ENCODE data around the gene NXPH4. TPM values are rescaled to one million over a fixed set of nuclear protein-coding genes. Genes with fewer than 3 reads are reported as not detected.

NXPH4 gene
- total RNA-seq, 6 donors from 2014 or later, result 0.20 to 0.94 (median 0.22) TPM; not detected in 3

DNA sequence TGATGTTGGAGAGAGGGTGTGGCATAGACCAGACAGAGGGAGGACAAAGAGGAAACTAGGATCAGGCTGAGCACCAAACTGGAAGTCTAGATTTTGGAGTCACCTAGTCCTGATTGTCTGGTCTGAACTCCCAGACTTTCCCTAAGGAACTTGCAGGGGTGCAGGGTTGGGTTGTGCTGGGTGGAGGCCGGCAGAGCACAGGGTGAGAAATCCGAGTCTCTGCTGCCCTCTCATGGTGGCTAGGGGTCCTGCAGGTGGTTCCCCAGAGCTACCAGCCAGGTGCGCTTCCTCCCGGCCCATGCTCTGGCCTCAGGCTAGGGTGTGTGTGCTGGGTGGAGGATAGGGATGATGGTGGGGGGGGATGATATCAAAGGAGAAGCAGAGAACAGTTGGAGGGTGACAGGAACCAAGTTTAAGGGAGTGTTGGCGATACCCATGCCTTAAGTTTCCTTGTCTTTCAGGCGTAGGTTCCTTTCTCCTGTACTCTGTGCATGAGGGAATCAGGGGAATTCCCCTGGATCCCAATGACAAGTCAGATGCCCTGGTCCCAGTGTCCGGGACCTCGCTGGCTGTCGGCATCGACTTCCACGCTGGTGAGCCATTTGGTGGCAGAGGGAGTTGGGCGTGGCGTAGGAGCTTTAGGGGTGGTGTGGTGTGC is 33.5 kb upstream of the NXPH4 start:
- peak; percentile 81 to 84 for ATAC-seq (ENCODE audit: low FRiP score in 2 of 2)
- Histone ChIP-seq H3K27ac (no peak overlapping the region), H3K4me3 (no peak overlapping the region), H3K9me3 (no peaks in the 10 kb centered on the region), H3K27me3 (no peaks in the 10 kb centered on the region), H3K4me1 (no peaks in the 10 kb centered on the region), H3K36me3 (peaks cover 6 to 83% (median 59%) of the 10 kb centered on the region in 4 donors)
- 62 to 64% methylated on average over 13 of the region's 13 CpGs for WGBS, 2 donors
- TF ChIP-seq, protein P1, sequence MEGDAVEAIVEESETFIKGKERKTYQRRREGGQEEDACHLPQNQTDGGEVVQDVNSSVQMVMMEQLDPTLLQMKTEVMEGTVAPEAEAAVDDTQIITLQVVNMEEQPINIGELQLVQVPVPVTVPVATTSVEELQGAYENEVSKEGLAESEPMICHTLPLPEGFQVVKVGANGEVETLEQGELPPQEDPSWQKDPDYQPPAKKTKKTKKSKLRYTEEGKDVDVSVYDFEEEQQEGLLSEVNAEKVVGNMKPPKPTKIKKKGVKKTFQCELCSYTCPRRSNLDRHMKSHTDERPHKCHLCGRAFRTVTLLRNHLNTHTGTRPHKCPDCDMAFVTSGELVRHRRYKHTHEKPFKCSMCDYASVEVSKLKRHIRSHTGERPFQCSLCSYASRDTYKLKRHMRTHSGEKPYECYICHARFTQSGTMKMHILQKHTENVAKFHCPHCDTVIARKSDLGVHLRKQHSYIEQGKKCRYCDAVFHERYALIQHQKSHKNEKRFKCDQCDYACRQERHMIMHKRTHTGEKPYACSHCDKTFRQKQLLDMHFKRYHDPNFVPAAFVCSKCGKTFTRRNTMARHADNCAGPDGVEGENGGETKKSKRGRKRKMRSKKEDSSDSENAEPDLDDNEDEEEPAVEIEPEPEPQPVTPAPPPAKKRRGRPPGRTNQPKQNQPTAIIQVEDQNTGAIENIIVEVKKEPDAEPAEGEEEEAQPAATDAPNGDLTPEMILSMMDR (IDR thresholded peaks at IDR 0.05), result peak; percentile 84 to 94 (median 88)
- no peak for TF ChIP-seq EP300 (IDR thresholded peaks at IDR 0.05)
- DNase-seq, result peak in 1 of 2 donors; percentile 76

DNA sequence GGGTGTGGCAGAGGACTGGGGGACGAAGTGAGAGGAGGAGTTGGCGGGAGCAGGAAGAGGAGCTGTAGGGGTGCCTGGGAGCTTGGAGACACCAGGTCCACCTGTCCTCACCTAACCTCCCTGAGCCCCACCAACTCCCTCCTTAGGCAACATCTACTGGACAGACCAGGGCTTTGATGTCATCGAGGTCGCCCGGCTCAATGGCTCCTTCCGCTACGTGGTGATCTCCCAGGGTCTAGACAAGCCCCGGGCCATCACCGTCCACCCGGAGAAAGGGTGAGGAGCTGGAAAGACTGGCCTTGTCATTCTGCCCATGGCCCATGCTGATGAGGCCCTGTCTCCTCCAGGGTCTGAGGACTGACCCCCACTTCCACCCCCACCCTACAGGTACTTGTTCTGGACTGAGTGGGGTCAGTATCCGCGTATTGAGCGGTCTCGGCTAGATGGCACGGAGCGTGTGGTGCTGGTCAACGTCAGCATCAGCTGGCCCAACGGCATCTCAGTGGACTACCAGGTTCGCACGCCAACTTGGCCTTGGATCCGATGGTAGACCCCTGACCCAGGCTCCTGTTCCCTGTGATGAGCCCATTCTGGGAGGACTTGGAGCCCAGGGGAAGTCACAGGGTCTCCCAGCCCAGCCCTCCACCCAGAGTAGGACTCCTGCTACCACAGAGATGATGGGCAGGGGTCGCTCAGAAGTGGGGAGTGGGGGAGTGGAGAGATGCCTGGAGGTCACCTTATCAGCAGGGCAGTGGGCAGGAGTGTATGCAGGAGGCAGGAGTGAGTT is 32.5 kb upstream of the NXPH4 start:
- Histone ChIP-seq H3K9me3 (no peaks in the 10 kb centered on the region), H3K36me3 (peaks cover 6 to 83% (median 57%) of the 10 kb centered on the region in 4 donors), H3K4me3 (no peak overlapping the region), H3K27ac (no peak overlapping the region), H3K27me3 (no peaks in the 10 kb centered on the region), H3K4me1 (no peaks in the 10 kb centered on the region)
- WGBS, 2 donors, result 97% methylated on average over 18 to 22 of the region's 22 CpGs
- ATAC-seq (ENCODE audit: low FRiP score in 2 of 2) (no peak), DNase-seq (no peak)
- TF ChIP-seq POLR2AphosphoS5 (IDR thresholded peaks at IDR 0.05), result no peak
- TF ChIP-seq EP300 (IDR thresholded peaks at IDR 0.05), result no peak
- TF ChIP-seq POLR2A (IDR thresholded peaks at IDR 0.05), result no peak
- TF ChIP-seq, protein P1 (IDR thresholded peaks at IDR 0.05), result no peak

DNA sequence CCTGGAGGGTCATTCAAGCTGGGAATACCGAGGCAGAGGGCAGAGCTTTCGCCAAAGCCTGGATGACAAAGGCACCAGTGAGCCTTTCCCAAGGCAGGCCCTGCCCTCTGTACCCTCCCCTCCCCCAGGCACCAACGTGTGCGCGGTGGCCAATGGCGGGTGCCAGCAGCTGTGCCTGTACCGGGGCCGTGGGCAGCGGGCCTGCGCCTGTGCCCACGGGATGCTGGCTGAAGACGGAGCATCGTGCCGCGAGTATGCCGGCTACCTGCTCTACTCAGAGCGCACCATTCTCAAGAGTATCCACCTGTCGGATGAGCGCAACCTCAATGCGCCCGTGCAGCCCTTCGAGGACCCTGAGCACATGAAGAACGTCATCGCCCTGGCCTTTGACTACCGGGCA is 31.2 kb upstream of the NXPH4 start:
- no peak for DNase-seq
- Histone ChIP-seq H3K27me3 (no peaks in the 10 kb centered on the region), H3K9me3 (no peaks in the 10 kb centered on the region), H3K4me3 (no peak overlapping the region), H3K27ac (no peak overlapping the region), H3K4me1 (peaks cover 2 to 12% (median 6%) of the 10 kb centered on the region in 4 donors), H3K36me3 (peaks cover 2 to 78% (median 52%) of the 10 kb centered on the region in 4 donors)
- WGBS, 2 donors, result 95 to 97% methylated on average over 9 to 18 of the region's 25 CpGs
- TF ChIP-seq POLR2AphosphoS5 (IDR thresholded peaks at IDR 0.05), result no peak
- no peak for TF ChIP-seq EP300 (IDR thresholded peaks at IDR 0.05)
- no peak for TF ChIP-seq POLR2A (IDR thresholded peaks at IDR 0.05)
- TF ChIP-seq, protein P1 (IDR thresholded peaks at IDR 0.05), result no peak
- no peak for ATAC-seq (ENCODE audit: low FRiP score in 2 of 2)

DNA sequence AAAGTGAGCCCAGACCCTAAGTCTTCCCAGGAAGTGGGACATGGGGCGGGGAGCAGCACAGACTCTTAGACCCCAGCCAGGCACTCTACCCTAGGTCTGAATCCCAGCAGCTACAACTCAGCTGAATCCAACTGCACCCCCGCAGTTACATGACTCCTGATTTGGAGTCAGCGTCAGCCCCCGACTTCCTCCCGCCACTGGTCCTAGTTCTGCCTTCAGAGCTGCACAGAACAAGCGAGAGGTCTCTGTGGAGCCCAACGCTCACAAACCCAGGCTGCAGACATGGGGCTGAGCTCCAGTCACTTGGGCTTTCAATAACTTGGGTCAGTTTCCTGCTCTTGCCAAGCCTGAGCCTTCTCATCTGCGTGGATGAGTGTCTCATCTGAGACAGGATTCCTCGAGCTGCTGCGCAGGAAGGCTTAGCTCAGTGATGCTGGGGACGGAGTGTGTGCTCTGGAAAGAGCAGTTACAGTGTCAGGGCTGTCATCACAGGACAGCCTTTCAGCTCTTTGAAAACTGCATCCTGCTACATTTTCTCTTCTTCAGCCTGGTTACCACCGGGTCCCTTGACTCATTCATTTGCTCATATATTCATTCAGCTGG is 30.6 kb upstream of the NXPH4 start:
- Histone ChIP-seq H3K27ac (no peak overlapping the region), H3K27me3 (no peaks in the 10 kb centered on the region), H3K36me3 (peaks cover 2 to 78% (median 49%) of the 10 kb centered on the region in 4 donors), H3K4me3 (no peak overlapping the region), H3K4me1 (peaks cover 3 to 14% (median 9%) of the 10 kb centered on the region in 4 donors), H3K9me3 (no peaks in the 10 kb centered on the region)
- ATAC-seq (ENCODE audit: low FRiP score in 2 of 2) (no peak), DNase-seq (no peak)
- 88 to 89% methylated on average over 4 to 11 of the region's 12 CpGs for WGBS, 2 donors
- TF ChIP-seq POLR2AphosphoS5 (IDR thresholded peaks at IDR 0.05) (no peak), EP300 (IDR thresholded peaks at IDR 0.05) (no peak), POLR2A (IDR thresholded peaks at IDR 0.05) (no peak)
- TF ChIP-seq, protein P1 (IDR thresholded peaks at IDR 0.05), result no peak
